Amniotic epithelial cell (primary cell): Measurements from ENCODE around the gene FRMD1.

Source experiments
- DNase-seq: peaks from one replicate; pipeline ENCODE4 v3.0.0-alpha.2; 2010; ENCODE audit warnings: low read depth

FRMD1 gene

GRCh38 chr6:168110437-168110836 is 31.4 kb upstream of the FRMD1 start:
- no peak for DNase-seq

GRCh38 chr6:168109171-168109570 is 30.2 kb upstream of the FRMD1 start:
- no peak for DNase-seq

- DNase-seq = no peak
Measured at GRCh38 chr6:168107191-168107983, 28.4 kb upstream of the FRMD1 start.

GRCh38 chr6:168106633-168107005 is 27.6 kb upstream of the FRMD1 start:
- DNase-seq = no peak

GRCh38 chr6:168105813-168106632 is 27.0 kb upstream of the FRMD1 start:
- DNase-seq = peak; percentile 38

- DNase-seq = no peak
Measured at GRCh38 chr6:168104636-168105035, 25.6 kb upstream of the FRMD1 start.

- DNase-seq = no peak
Measured at GRCh38 chr6:168103050-168103830, 24.2 kb upstream of the FRMD1 start.

- DNase-seq = no peak
Measured at GRCh38 chr6:168102315-168102985, 23.4 kb upstream of the FRMD1 start.

- no peak for DNase-seq
Measured at GRCh38 chr6:168101590-168102314, 22.7 kb upstream of the FRMD1 start.

GRCh38 chr6:168100803-168101589 is 22.0 kb upstream of the FRMD1 start:
- no peak for DNase-seq

GRCh38 chr6:168100011-168100802 is 21.2 kb upstream of the FRMD1 start:
- DNase-seq = no peak

- no peak for DNase-seq
Measured at GRCh38 chr6:168099201-168100010, 20.4 kb upstream of the FRMD1 start.

- DNase-seq = no peak
Measured at GRCh38 chr6:168098431-168098861, 19.4 kb upstream of the FRMD1 start.

GRCh38 chr6:168097621-168098430 is 18.8 kb upstream of the FRMD1 start:
- DNase-seq = no peak

GRCh38 chr6:168097221-168097620 is 18.2 kb upstream of the FRMD1 start:
- DNase-seq = no peak

- no peak for DNase-seq
Measured at GRCh38 chr6:168096271-168096764, 17.3 kb upstream of the FRMD1 start.

- DNase-seq = no peak
Measured at GRCh38 chr6:168095716-168096250, 16.8 kb upstream of the FRMD1 start.
